Skeletal muscle satellite cell (primary cell): Measurements from ENCODE around the gene CTDNEP1.

Experiments used
- H3K27me3 ChIP-seq: 2 replicates; pipeline ENCODE4 v1.7.0; 2013; ENCODE audit warnings: low read length; ENCODE audit not compliant: control insufficient read depth, insufficient read depth
- H3K36me3 ChIP-seq: 2 replicates; pipeline ENCODE4 v1.7.0; 2013; ENCODE audit warnings: mild to moderate bottlenecking, control low read depth, low read length; ENCODE audit not compliant: insufficient read depth
- H3K4me1 ChIP-seq: 2 replicates; pipeline ENCODE4 v1.7.0; 2013; ENCODE audit warnings: low read length; ENCODE audit not compliant: control insufficient read depth, insufficient read depth
- H3K4me2 ChIP-seq: 2 replicates; pipeline ENCODE4 v1.7.0; 2013; ENCODE audit warnings: mild to moderate bottlenecking, low read length
- H3K4me3 ChIP-seq: 2 replicates; pipeline ENCODE4 v1.7.0; 2013; ENCODE audit warnings: low read length
- H3K9ac ChIP-seq: 2 replicates; pipeline ENCODE4 v1.7.0; 2013; ENCODE audit warnings: mild to moderate bottlenecking, low read depth, low read length, moderate library complexity
- H3K9me3 ChIP-seq: replicated peaks from 2 replicates; pipeline ENCODE4 v1.7.0; 2013; ENCODE audit warnings: mild to moderate bottlenecking, control low read depth, low read length

Gene CTDNEP1

DNA sequence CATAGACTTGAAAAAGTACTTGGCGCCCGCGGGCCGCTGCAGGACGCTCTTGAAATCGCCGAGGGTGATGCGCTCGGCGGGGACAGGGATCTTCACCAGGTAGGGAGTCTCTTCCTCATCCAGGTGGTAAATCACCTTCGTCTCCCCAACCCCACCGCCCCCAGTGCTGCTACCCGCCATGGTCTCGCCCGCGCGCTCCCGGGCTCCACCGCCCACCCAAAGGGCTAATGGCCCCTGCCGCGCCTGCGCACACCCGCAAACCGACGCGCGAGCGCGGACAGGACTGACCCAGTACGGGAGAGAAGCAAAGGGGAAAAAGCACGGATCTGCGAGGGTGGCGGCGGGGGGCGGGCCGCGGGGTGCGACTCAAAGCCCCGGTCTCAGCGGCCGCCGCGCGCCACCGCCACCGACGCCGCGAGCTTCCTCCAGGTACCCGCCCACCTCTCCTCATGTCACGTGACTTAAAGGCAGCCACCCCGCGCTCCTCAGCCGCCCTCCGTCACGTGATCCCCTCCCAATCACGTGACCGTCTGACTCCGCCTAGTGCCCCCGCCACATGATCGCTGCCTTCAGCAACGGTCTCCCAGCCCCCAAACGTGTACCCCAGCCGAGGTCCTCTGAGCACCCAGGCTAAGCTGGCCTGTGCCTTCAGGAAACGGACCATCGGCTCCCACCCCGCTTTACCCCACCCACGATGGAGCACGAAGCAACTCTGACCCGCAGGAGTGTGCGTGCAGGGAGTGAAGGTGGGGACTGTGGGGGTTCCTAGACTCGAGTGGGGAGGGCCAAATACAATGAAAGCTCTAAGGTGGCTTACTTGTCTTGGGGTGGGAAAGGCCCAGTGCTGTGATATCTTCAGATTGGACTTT lies 17.2 kb downstream of the CTDNEP1 start, which contains the start of gene DVL2:
Gene DVL2 (minus strand): TSS at position 435 of the 869 bp plus-strand sequence. CDS start 255 bp downstream, at position 180.
- peaks cover 39% of the 10 kb centered on the region for H3K4me1 ChIP-seq

DNA sequence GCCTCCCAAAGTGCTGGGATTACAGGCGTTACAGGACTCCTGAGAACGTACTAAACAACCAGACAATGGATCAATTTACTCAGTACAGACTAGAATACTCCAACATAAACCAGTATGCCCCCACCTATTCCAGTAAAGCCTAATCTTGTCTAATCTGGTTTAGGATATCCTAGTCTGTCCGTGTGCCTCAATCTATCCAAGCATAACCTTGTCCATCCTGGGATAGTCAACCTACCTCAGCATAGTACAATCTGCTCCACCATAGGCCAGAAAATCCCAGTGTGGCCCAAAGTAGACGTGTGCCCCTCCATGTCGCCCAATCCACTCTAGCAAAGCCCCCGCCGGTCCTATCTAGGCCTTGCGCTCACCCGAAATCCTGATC lies 17.8 kb downstream of the CTDNEP1 start:
- Histone ChIP-seq H3K4me2 (peak overlapping the region; percentile 84), H3K4me1 (peaks cover 39% of the 10 kb centered on the region), H3K4me3 (peak overlapping the region; percentile 77), H3K36me3 (peaks cover 49% of the 10 kb centered on the region), H3K9me3 (no peaks in the 10 kb centered on the region), H3K9ac (peak overlapping the region; percentile 87), H3K27me3 (no peaks in the 10 kb centered on the region)

More for the DNA sequence above, 17.2 kb downstream of the CTDNEP1 start, which contains the start of gene DVL2:
- Histone ChIP-seq H3K9ac (peak within 1 kb of the TSS; percentile 87), H3K27me3 (no peaks in the 10 kb centered on the region), H3K4me3 (peak within 1 kb of the TSS; percentile 77), H3K36me3 (peaks cover 43% of the 10 kb centered on the region), H3K9me3 (no peaks in the 10 kb centered on the region), H3K4me2 (peak within 1 kb of the TSS; percentile 84)

DNA sequence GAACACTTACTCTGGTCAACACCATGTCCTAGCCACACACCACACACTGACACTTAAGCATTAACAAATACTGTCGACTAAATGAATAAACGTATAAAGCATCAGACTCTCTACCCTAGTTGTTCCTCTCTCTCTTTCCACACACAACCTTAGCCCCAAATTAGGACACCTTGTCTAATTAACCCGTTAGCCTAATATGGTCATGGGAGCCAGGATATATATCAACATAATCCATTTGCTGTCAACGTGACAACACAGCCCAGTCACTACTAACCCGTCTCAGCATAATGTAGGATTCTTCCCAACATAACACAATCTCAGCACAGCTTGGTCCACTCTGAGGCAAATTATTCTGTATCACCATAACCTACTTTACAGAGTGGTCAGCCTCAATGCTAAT lies 19.4 kb downstream of the CTDNEP1 start:
- Histone ChIP-seq H3K9ac (no peak overlapping the region), H3K36me3 (peaks cover 61% of the 10 kb centered on the region), H3K4me3 (peak overlapping the region; percentile 26)

DNA sequence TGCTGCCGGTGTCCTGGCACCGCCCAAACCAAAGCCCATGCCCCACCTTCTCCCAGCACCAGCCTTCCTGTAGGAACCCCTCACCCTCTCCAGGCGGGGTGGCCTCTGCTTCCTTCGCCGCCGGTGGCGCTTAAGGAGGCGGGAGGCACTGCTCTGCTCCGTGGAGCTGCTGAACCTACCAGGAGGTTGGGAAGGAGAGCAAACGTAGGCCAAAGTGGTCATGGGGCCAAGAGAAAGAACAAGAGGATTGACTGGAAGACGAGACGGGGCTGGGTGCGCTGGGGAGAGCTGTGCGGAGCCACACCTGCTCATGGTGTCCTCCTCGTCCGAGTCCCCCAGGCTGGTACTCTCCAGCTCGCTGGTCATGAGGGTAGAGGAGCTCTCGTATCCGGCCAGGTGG lies 22.0 kb downstream of the CTDNEP1 start:
- H3K9ac ChIP-seq = no peak overlapping the region
- H3K4me1 ChIP-seq = peaks cover 16% of the 10 kb centered on the region
- no peaks in the 10 kb centered on the region for H3K9me3 ChIP-seq
- peaks cover 48% of the 10 kb centered on the region for H3K36me3 ChIP-seq
- no peak overlapping the region for H3K4me2 ChIP-seq
- H3K4me3 ChIP-seq = no peak overlapping the region
- no peaks in the 10 kb centered on the region for H3K27me3 ChIP-seq

More for the DNA sequence above, 19.4 kb downstream of the CTDNEP1 start:
- Histone ChIP-seq H3K4me1 (peaks cover 40% of the 10 kb centered on the region), H3K9me3 (no peaks in the 10 kb centered on the region), H3K4me2 (peak overlapping the region; percentile 84), H3K27me3 (no peaks in the 10 kb centered on the region)

DNA sequence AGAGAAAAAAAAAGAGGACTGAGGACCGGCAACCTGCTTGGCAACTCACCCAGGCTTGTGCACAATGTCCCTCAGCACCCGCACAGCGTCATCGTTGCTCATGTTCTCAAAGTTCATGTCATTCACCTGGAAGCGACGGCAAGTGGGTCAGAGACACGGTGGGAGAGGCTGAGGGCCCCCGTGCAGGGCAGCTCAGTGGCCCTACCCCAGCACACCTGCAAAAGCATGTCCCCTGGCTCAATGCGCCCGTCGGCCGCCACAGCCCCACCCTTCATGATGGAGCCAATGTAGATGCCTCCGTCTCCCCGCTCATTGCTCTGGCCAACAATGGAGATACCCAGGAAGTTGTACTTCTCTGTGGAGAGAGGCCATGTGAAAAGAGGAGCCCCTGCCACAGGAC lies 22.6 kb downstream of the CTDNEP1 start:
- no peaks in the 10 kb centered on the region for H3K9me3 ChIP-seq
- H3K4me1 ChIP-seq = peaks cover 15% of the 10 kb centered on the region
- no peak overlapping the region for H3K4me3 ChIP-seq
- peaks cover 53% of the 10 kb centered on the region for H3K36me3 ChIP-seq
- H3K27me3 ChIP-seq = no peaks in the 10 kb centered on the region
- no peak overlapping the region for H3K9ac ChIP-seq
- no peak overlapping the region for H3K4me2 ChIP-seq

DNA sequence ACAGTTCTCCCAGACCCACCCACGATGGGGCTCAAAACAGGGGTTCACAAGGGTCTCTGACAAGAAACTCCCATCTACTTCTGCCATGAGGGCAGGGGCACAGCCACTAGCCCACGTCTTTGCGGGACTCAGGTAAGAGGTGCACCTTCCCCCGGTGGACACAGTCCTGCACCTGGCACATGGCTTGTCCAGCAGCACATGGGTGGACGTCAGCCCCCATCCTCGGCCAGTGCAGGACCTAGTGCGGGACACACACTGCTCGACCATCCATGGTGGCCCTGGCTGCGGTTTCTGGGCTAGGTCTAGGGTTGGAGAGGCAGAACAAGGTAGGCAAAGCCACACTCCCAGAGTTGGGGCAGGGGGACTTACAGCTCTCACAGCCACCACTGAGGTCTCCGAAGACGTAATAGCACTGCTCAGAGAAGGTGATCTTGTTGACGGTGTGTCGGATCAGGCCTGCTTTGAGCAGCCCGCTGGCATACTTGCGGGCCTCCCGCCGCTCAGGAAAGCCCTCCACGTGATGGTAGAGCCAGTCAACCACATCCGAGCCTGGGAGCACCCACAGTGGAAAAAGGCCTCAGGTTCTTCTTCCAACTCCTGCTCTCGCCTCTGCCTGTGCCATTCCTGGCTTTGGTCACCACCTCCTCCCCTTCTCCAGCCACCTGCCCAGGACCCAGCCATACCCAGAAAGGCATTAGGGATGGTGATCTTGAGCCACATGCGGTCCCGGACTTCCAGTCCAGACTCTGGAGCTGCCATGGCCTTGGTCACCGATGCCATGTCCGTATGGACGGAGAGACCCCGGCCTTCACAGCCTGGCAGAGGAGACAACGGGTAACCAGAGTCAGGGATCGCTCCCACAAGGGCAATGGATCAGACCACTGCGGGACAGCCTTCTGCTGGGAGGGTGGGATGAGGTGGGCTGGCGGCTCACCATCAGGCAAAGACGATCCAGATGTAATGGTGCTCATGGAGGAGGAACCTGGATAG lies 24.5 kb downstream of the CTDNEP1 start:
- Histone ChIP-seq H3K36me3 (peaks cover 72% of the 10 kb centered on the region), H3K9ac (no peak overlapping the region), H3K4me2 (no peak overlapping the region), H3K4me3 (no peak overlapping the region), H3K27me3 (no peaks in the 10 kb centered on the region), H3K9me3 (no peaks in the 10 kb centered on the region), H3K4me1 (peaks cover 9% of the 10 kb centered on the region)

DNA sequence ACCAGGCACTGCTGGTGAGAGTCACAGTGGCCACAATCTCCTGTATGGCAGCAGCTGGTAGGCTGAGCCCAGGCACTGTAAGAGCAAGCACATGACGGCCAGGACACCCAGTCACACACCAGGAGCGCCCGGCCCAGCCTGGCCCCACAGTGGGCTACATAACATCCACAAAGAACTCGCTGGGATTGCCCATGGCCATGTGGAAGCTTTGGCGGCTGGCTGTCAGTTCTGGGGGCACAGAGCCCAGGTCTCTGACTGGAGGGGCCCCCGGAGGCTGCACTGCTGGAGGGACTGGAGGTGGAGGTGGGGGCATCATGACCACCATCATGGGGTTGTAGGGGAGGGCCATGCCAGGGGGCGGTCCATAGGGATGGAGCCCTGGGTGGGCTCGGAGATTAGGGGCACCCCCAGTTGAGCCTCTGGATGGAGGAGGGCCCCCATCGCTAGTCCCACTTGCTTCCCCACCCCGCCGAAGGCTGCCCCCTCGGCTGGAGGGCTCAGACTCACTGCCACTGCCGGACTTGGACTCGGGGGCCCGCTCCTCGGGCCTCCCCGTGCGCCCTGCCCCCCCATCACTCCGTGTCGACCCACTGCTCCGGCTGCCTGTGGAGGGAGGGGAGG lies 25.7 kb downstream of the CTDNEP1 start:
- Histone ChIP-seq H3K9ac (no peak overlapping the region), H3K9me3 (no peaks in the 10 kb centered on the region), H3K27me3 (no peaks in the 10 kb centered on the region), H3K4me3 (no peak overlapping the region), H3K4me1 (peaks cover 14% of the 10 kb centered on the region), H3K36me3 (peaks cover 82% of the 10 kb centered on the region), H3K4me2 (no peak overlapping the region)

DNA sequence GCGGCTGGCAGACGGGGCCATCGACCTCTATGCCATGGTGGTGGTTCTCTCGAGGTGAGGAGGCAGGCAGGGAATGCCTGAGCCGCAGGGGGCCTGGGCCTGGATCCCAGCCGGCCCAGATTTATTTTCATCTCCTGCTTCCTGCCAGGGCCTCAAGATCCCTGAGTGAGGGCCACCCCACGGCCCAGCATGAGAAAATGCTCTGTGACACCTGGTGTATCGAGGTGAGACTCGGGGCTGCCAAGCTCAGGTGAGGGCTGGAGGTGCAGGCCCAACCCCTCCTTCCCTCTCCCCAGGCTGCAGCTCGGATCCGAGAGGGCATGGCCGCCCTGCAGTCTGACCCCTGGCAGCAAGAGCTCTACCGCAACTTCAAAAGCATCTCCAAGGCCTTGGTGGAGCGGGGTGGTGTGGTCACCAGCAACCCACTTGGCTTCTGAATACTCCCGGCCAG lies 26.8 kb downstream of the CTDNEP1 start:
- Histone ChIP-seq H3K4me3 (no peak overlapping the region), H3K4me2 (no peak overlapping the region), H3K27me3 (no peaks in the 10 kb centered on the region), H3K4me1 (peaks cover 20% of the 10 kb centered on the region), H3K9me3 (no peaks in the 10 kb centered on the region), H3K36me3 (peaks cover 72% of the 10 kb centered on the region), H3K9ac (no peak overlapping the region)

DNA sequence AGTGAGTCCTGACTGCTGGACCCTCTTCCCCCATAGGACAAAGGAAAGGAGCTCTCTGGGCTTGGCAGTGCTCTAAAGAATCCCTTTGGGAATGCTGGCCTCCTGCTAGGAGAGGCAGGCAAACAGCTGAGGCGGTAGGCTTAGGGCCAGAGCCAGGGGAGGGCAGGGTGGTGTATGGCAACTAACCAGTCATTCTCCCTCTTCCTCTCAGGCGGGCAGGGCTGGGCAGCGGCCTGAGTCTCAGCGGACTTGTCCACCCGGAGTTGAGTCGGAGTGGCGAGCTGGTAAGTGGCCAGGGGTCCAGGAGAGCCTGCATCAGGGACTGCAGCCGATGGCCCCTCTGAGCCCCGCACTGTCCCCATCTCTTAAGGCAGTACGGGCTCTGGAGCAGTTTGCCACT lies 27.4 kb downstream of the CTDNEP1 start:
- peaks cover 66% of the 10 kb centered on the region for H3K36me3 ChIP-seq
- no peak overlapping the region for H3K9ac ChIP-seq
- no peak overlapping the region for H3K4me3 ChIP-seq
- peaks cover 25% of the 10 kb centered on the region for H3K4me1 ChIP-seq
- H3K4me2 ChIP-seq = no peak overlapping the region
- H3K27me3 ChIP-seq = no peaks in the 10 kb centered on the region
- no peaks in the 10 kb centered on the region for H3K9me3 ChIP-seq

DNA sequence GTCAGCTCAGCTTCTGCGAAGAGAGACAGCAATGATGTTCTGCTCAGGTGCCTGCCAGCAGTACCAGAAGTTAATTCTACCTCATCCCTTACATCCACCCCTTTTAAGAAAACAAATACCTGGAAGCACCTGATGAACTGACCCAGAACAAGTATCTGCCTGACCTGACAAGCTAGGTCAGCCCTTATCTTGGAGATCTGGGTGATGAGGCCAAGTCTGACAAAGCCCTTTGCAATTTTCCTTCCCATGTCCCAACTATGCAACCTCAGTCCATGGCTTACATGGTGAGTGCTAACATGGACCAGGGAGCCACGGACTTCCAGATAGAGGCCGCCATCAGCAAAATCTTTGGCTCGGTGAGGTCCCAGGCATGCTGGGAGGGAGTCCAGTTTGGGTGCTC lies 28.2 kb downstream of the CTDNEP1 start:
- no peaks in the 10 kb centered on the region for H3K27me3 ChIP-seq
- H3K36me3 ChIP-seq = peaks cover 59% of the 10 kb centered on the region
- no peak overlapping the region for H3K4me2 ChIP-seq
- no peaks in the 10 kb centered on the region for H3K9me3 ChIP-seq
- H3K9ac ChIP-seq = no peak overlapping the region
- peaks cover 29% of the 10 kb centered on the region for H3K4me1 ChIP-seq
- H3K4me3 ChIP-seq = no peak overlapping the region

DNA sequence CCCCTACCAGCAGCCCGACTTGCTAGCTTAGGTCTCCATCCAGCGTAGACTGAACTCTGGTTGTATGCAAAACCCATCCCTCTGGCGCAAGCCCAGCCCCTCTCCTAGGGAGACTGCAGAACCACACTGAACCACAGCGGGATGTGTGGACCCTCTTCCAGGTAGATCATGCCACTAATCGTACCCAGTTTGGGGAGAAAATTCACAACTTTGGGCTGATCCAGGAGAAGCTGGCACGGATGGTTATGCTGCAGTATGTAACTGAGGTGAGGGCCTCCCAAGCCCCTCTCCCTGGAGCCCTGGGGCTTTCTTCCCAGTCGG lies 28.6 kb downstream of the CTDNEP1 start:
- no peak overlapping the region for H3K4me3 ChIP-seq
- no peak overlapping the region for H3K4me2 ChIP-seq
- no peaks in the 10 kb centered on the region for H3K9me3 ChIP-seq
- H3K27me3 ChIP-seq = no peaks in the 10 kb centered on the region
- peaks cover 54% of the 10 kb centered on the region for H3K36me3 ChIP-seq
- H3K4me1 ChIP-seq = peaks cover 29% of the 10 kb centered on the region
- H3K9ac ChIP-seq = no peak overlapping the region
